Endothelial cell of umbilical vein (primary cell): ENCODE results near the gene ALDOC.
A peak's percentile ranks its signal among the peaks of the same experiment; 100 is the strongest.

Experiments
- CTCF ChIP-seq, 2 donors: IDR thresholded peaks; 1 replicate in 1 of 2; 2 replicates in 1 of 2; pipeline ENCODE4 v1.5.1; 2011; ENCODE audit warnings: low read length in 2 of 2, mild to moderate bottlenecking in 2 of 2, moderate library complexity in 2 of 2, control low read depth in 1 of 2, inconsistent platforms in 1 of 2, low read depth in 1 of 2; ENCODE audit not compliant: insufficient read depth in 1 of 2; ENCODE audit errors: extremely low read depth in 1 of 2
- EZH2 ChIP-seq: IDR thresholded peaks from 2 replicates; pipeline ENCODE4 v1.6.1; 2012; ENCODE audit warnings: borderline replicate concordance, low read depth, mild to moderate bottlenecking, moderate library complexity, low read length, inconsistent platforms; ENCODE audit not compliant: severe bottlenecking
- FOS ChIP-seq: IDR thresholded peaks from 2 replicates; pipeline ENCODE4 v1.6.1; 2011; ENCODE audit warnings: mild to moderate bottlenecking, low read length, moderate library complexity, borderline replicate concordance; ENCODE audit not compliant: insufficient read depth
- GATA2 ChIP-seq: IDR thresholded peaks from 2 replicates; pipeline ENCODE4 v1.7.0; 2011; ENCODE audit warnings: low read depth, mild to moderate bottlenecking, moderate library complexity, mixed read lengths, low read length; ENCODE audit not compliant: insufficient read length, insufficient read depth
- MAX ChIP-seq: IDR thresholded peaks from 2 replicates; pipeline ENCODE4 v1.6.1; 2011; ENCODE audit not compliant: insufficient read depth, insufficient read length
- MYC ChIP-seq: IDR thresholded peaks from one replicate; pipeline ENCODE4 v1.6.1; 2011; ENCODE audit warnings: mild to moderate bottlenecking, low read depth, low read length
- POLR2A ChIP-seq: IDR thresholded peaks from 2 replicates; pipeline ENCODE4 v1.6.1; 2012; ENCODE audit warnings: low read depth, mild to moderate bottlenecking, control low read depth, low read length
- POLR2AphosphoS5 ChIP-seq: IDR thresholded peaks from 2 replicates; pipeline ENCODE4 v1.6.1; 2012; ENCODE audit warnings: low read depth, mild to moderate bottlenecking, control low read depth, low read length, moderate library complexity; ENCODE audit not compliant: insufficient read depth

GRCh38 chr17:28547623-28548416 is 28.9 kb downstream of the ALDOC start:
- peak; percentile 97 to 98 for TF ChIP-seq CTCF (IDR thresholded peaks at IDR 0.05; ENCODE audit: extremely low read depth in 1 of 2, insufficient read depth in 1 of 2, low read depth in 1 of 2, low read length in 2 of 2)
- no peak for TF ChIP-seq POLR2A
- no peak for TF ChIP-seq EZH2
- TF ChIP-seq MYC: no peak
- TF ChIP-seq POLR2AphosphoS5: no peak
- no peak for TF ChIP-seq MAX
- no peak for TF ChIP-seq GATA2
- TF ChIP-seq FOS: no peak
